ENCODE measurements around the gene DMRTC2. TPM values are rescaled to one million over a fixed set of nuclear protein-coding genes. Genes with fewer than 3 reads are reported as not detected.

Gene DMRTC2
- total and polyA plus RNA-seq, 2 of the 13 experiments (the other 11 are each of a cell fraction or from before 2014, with no cell fraction given), result not detected

DNA sequence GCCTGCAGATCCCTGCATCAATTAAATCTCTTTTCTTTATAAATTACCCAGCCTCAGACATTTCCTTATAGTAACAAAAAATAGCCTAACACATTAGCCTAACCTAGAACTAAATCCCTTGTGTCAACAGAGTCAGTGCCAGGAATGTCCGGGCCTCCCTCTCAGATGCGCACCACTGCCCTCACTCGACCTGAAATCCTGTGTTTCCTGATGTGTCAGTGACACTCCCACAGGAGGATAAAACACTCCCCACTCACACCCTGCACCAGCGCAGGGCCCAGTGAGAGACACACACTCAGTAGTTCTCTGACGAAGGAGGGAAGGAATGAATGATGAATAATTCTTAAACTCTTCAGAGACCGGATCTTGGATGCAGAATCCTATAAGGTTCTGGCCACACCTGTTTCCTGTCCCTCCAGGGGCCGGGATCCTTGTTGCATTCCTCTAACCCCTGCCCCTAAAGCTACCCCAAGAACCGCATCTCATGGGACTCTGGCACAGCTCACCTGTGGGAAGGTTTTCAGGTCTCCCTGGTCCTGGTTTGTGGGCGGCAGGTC lies 45.3 kb upstream of the DMRTC2 start (continued):
- TF ChIP-seq, protein P1, sequence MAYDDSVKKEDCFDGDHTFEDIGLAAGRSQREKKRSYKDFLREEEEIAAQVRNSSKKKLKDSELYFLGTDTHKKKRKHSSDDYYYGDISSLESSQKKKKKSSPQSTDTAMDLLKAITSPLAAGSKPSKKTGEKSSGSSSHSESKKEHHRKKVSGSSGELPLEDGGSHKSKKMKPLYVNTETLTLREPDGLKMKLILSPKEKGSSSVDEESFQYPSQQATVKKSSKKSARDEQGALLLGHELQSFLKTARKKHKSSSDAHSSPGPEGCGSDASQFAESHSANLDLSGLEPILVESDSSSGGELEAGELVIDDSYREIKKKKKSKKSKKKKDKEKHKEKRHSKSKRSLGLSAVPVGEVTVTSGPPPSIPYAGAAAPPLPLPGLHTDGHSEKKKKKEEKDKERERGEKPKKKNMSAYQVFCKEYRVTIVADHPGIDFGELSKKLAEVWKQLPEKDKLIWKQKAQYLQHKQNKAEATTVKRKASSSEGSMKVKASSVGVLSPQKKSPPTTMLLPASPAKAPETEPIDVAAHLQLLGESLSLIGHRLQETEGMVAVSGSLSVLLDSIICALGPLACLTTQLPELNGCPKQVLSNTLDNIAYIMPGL (CRISPR knock-in tag; IDR thresholded peaks at IDR 0.05; ENCODE audit: borderline replicate concordance in 1 of 2, low read depth in 1 of 2), result no peak
- TF ChIP-seq ZNF160 (CRISPR knock-in tag; IDR thresholded peaks at IDR 0.05) (no peak), SIN3A (IDR thresholded peaks at IDR 0.05; ENCODE audit: borderline replicate concordance, low read depth, low read length) (no peak), ZKSCAN8 (CRISPR knock-in tag; IDR thresholded peaks at IDR 0.05; ENCODE audit: borderline replicate concordance) (no peak), SMYD3 (CRISPR knock-in tag; IDR thresholded peaks at IDR 0.05) (no peak), ZNF577 (CRISPR knock-in tag; IDR thresholded peaks at IDR 0.05; ENCODE audit: borderline replicate concordance, low read depth) (no peak), ZNF766 (CRISPR knock-in tag; IDR thresholded peaks at IDR 0.05; ENCODE audit: borderline replicate concordance) (no peak), ZNF20 (CRISPR knock-in tag; IDR thresholded peaks at IDR 0.05) (no peak), NFIC (IDR thresholded peaks at IDR 0.05; ENCODE audit: low read length) (no peak), KLF12 (CRISPR knock-in tag; IDR thresholded peaks at IDR 0.05; ENCODE audit: borderline replicate concordance) (no peak), U2AF2 (IDR thresholded peaks at IDR 0.05; ENCODE audit: low read depth, low read length) (no peak), ZSCAN25 (CRISPR knock-in tag; IDR thresholded peaks at IDR 0.05) (no peak), AKAP8 (CRISPR knock-in tag; IDR thresholded peaks at IDR 0.05) (no peak), ZNF367 (CRISPR knock-in tag; IDR thresholded peaks at IDR 0.05; ENCODE audit: borderline replicate concordance) (no peak), TEAD3 (CRISPR knock-in tag; optimal IDR thresholded peaks at IDR 0.05; ENCODE audit: borderline replicate concordance) (peak; percentile 68), ZFP41 (CRISPR knock-in tag; IDR thresholded peaks at IDR 0.05; ENCODE audit: borderline replicate concordance) (no peak), RBFOX2 (IDR thresholded peaks at IDR 0.05; ENCODE audit: low read depth, low read length) (no peak)
- TF ChIP-seq, protein P2, sequence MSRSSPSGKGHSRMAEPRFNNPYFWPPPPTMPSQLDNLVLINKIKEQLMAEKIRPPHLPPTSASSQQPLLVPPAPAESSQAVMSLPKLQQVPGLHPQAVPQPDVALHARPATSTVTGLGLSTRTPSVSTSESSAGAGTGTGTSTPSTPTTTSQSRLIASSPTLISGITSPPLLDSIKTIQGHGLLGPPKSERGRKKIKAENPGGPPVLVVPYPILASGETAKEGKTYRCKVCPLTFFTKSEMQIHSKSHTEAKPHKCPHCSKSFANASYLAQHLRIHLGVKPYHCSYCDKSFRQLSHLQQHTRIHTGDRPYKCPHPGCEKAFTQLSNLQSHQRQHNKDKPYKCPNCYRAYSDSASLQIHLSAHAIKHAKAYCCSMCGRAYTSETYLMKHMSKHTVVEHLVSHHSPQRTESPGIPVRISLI (CRISPR knock-in tag; IDR thresholded peaks at IDR 0.05; ENCODE audit: borderline replicate concordance), result no peak
- TF ChIP-seq, protein P3, sequence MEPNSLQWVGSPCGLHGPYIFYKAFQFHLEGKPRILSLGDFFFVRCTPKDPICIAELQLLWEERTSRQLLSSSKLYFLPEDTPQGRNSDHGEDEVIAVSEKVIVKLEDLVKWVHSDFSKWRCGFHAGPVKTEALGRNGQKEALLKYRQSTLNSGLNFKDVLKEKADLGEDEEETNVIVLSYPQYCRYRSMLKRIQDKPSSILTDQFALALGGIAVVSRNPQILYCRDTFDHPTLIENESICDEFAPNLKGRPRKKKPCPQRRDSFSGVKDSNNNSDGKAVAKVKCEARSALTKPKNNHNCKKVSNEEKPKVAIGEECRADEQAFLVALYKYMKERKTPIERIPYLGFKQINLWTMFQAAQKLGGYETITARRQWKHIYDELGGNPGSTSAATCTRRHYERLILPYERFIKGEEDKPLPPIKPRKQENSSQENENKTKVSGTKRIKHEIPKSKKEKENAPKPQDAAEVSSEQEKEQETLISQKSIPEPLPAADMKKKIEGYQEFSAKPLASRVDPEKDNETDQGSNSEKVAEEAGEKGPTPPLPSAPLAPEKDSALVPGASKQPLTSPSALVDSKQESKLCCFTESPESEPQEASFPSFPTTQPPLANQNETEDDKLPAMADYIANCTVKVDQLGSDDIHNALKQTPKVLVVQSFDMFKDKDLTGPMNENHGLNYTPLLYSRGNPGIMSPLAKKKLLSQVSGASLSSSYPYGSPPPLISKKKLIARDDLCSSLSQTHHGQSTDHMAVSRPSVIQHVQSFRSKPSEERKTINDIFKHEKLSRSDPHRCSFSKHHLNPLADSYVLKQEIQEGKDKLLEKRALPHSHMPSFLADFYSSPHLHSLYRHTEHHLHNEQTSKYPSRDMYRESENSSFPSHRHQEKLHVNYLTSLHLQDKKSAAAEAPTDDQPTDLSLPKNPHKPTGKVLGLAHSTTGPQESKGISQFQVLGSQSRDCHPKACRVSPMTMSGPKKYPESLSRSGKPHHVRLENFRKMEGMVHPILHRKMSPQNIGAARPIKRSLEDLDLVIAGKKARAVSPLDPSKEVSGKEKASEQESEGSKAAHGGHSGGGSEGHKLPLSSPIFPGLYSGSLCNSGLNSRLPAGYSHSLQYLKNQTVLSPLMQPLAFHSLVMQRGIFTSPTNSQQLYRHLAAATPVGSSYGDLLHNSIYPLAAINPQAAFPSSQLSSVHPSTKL (CRISPR knock-in tag; IDR thresholded peaks at IDR 0.05), result 0 out of 2 replicates have a peak, but pooled peaks have one; percentile 12
- TF ChIP-seq, protein P4, sequence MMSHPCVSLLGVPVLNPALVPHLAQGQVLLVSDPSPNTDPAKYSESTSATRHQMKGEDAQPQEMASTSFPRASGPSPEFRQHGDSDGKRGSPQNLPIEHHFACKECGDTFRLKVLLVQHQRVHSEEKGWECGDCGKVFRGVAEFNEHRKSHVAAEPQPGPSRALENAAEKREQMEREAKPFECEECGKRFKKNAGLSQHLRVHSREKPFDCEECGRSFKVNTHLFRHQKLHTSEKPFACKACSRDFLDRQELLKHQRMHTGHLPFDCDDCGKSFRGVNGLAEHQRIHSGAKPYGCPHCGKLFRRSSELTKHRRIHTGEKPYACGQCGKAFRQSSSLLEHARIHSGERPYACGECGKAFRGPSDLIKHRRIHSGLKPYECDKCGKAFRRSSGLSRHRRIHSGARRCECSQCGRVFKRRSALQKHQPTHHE (CRISPR knock-in tag; IDR thresholded peaks at IDR 0.05; ENCODE audit: borderline replicate concordance), result no peak
- TF ChIP-seq, protein P5, sequence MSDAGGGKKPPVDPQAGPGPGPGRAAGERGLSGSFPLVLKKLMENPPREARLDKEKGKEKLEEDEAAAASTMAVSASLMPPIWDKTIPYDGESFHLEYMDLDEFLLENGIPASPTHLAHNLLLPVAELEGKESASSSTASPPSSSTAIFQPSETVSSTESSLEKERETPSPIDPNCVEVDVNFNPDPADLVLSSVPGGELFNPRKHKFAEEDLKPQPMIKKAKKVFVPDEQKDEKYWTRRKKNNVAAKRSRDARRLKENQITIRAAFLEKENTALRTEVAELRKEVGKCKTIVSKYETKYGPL (CRISPR knock-in tag; IDR thresholded peaks at IDR 0.05), result no peak
